SK-N-SH treated with all-trans-retinoic acid at 6 μM for 48 hours (cell line): ENCODE measurements around the gene THRAP3.

Experiments
- ATAC-seq: fragments of 200-7000 bp; cut with Tn5 transposase; 3 replicates; pipeline ENCODE4 v1.9.1; 2020; ENCODE audit warnings: mild to moderate bottlenecking, moderate library complexity
- ARNTL ChIP-seq: fragments of 450-650 bp; formaldehyde crosslinking; IDR thresholded peaks from 2 replicates; pipeline ENCODE4 v1.5.0; 2020; ENCODE audit warnings: low read depth, mild to moderate bottlenecking, moderate library complexity, borderline replicate concordance
- BACH2 ChIP-seq: fragments of 250-450 bp; sonication (Bioruptor Pico); IDR thresholded peaks from 2 replicates; pipeline ENCODE4 v1.9.0; 2021; ENCODE audit warnings: mild to moderate bottlenecking, borderline replicate concordance
- CREB5 ChIP-seq: fragments of 250-450 bp; sonication (Bioruptor Pico); IDR thresholded peaks from 2 replicates; pipeline ENCODE4 v1.5.1; 2020; ENCODE audit warnings: low read depth, mild to moderate bottlenecking, moderate library complexity
- CSDC2 ChIP-seq: fragments of 250-450 bp; sonication (Bioruptor Pico); IDR thresholded peaks from 2 replicates; pipeline ENCODE4 v1.5.0; 2020; ENCODE audit warnings: mild to moderate bottlenecking, moderate library complexity
- CSRNP3 ChIP-seq: fragments of 250-450 bp; sonication (Bioruptor Pico); IDR thresholded peaks from 2 replicates; pipeline ENCODE4 v1.5.1; 2021; ENCODE audit warnings: mild to moderate bottlenecking, moderate library complexity
- ESRRG ChIP-seq: fragments of 250-450 bp; sonication (Bioruptor Pico); IDR thresholded peaks from 2 replicates; pipeline ENCODE4 v1.6.1; 2021; ENCODE audit warnings: mild to moderate bottlenecking
- GLIS3 ChIP-seq: fragments of 250-450 bp; sonication (Bioruptor Pico); IDR thresholded peaks from 2 replicates; pipeline ENCODE4 v1.5.0; 2020; ENCODE audit warnings: mild to moderate bottlenecking, moderate library complexity
- ISL1 ChIP-seq: fragments of 250-450 bp; sonication (Bioruptor Pico); IDR thresholded peaks from 2 replicates; pipeline ENCODE4 v2.1.2; 2022; ENCODE audit warnings: mild to moderate bottlenecking, moderate library complexity
- OSR1 ChIP-seq: fragments of 250-450 bp; sonication (Bioruptor Pico); IDR thresholded peaks from 2 replicates; pipeline ENCODE4 v1.8.0; 2022; ENCODE audit warnings: moderate library complexity, mild to moderate bottlenecking, inconsistent platforms
- PATZ1 ChIP-seq: fragments of 250-450 bp; sonication (Bioruptor Pico); IDR thresholded peaks from 2 replicates; pipeline ENCODE4 v1.8.0; 2020; ENCODE audit warnings: mild to moderate bottlenecking, moderate library complexity, borderline replicate concordance
- PPARA ChIP-seq: fragments of 250-450 bp; sonication (Bioruptor Pico); IDR thresholded peaks from 2 replicates; pipeline ENCODE4 v1.5.0; 2020; ENCODE audit warnings: mild to moderate bottlenecking, borderline replicate concordance
- RARB ChIP-seq: fragments of 250-450 bp; sonication (Bioruptor Pico); IDR thresholded peaks from 2 replicates; pipeline ENCODE4 v1.8.0; 2021; ENCODE audit warnings: mild to moderate bottlenecking, moderate library complexity
- SNAI2 ChIP-seq: fragments of 250-450 bp; sonication (Bioruptor Pico); IDR thresholded peaks from 2 replicates; pipeline ENCODE4 v1.5.0; 2020; ENCODE audit warnings: mild to moderate bottlenecking, moderate library complexity
- TCF4 ChIP-seq: fragments of 250-450 bp; sonication (Bioruptor Pico); IDR thresholded peaks from 2 replicates; pipeline ENCODE4 v1.8.0; 2021; ENCODE audit warnings: mild to moderate bottlenecking, moderate library complexity, borderline replicate concordance
- TOX ChIP-seq: fragments of 250-450 bp; sonication (Bioruptor Pico); IDR thresholded peaks from 2 replicates; pipeline ENCODE4 v1.8.0; 2021; ENCODE audit warnings: mild to moderate bottlenecking, moderate library complexity, borderline replicate concordance
- TSHZ2 ChIP-seq: fragments of 250-450 bp; sonication (Bioruptor Pico); IDR thresholded peaks from 2 replicates; pipeline ENCODE4 v1.5.0; 2020; ENCODE audit warnings: mild to moderate bottlenecking, moderate library complexity
- ZC3H10 ChIP-seq: fragments of 250-450 bp; sonication (Bioruptor Pico); IDR thresholded peaks from 2 replicates; pipeline ENCODE4 v1.5.1; 2021; ENCODE audit warnings: mild to moderate bottlenecking, moderate library complexity
- ZFP3 ChIP-seq: fragments of 250-450 bp; sonication (Bioruptor Pico); IDR thresholded peaks from 2 replicates; pipeline ENCODE4 v1.5.0; 2020; ENCODE audit warnings: mild to moderate bottlenecking, moderate library complexity
- ZFP30 ChIP-seq: fragments of 450-650 bp; formaldehyde crosslinking; IDR thresholded peaks from 2 replicates; pipeline ENCODE4 v1.5.0; 2022; ENCODE audit warnings: mild to moderate bottlenecking, moderate library complexity
- ZNF565 ChIP-seq: fragments of 450-650 bp; formaldehyde crosslinking; conservative IDR thresholded peaks from 2 replicates; pipeline ENCODE4 v1.5.0; 2020; ENCODE audit warnings: low read depth, mild to moderate bottlenecking, moderate library complexity
- ZNF70 ChIP-seq: fragments of 450-650 bp; formaldehyde crosslinking; IDR thresholded peaks from 2 replicates; pipeline ENCODE4 v1.5.0; 2020; ENCODE audit warnings: mild to moderate bottlenecking, moderate library complexity
- ZNF8 ChIP-seq: fragments of 450-650 bp; formaldehyde crosslinking; IDR thresholded peaks from 2 replicates; pipeline ENCODE4 v1.5.0; 2020; ENCODE audit warnings: mild to moderate bottlenecking, moderate library complexity
- TF ChIP-seq, protein P1 (sequence below): fragments of 250-450 bp; sonication (Bioruptor Pico); IDR thresholded peaks from 2 replicates; pipeline ENCODE4 v1.8.0; 2021; ENCODE audit warnings: low read depth, mild to moderate bottlenecking, moderate library complexity, borderline replicate concordance

THRAP3 gene

GRCh38 chr1:36350659-36351226 lies 126.5 kb downstream of the THRAP3 start:
- peak; percentile 77 for ATAC-seq

DNA sequence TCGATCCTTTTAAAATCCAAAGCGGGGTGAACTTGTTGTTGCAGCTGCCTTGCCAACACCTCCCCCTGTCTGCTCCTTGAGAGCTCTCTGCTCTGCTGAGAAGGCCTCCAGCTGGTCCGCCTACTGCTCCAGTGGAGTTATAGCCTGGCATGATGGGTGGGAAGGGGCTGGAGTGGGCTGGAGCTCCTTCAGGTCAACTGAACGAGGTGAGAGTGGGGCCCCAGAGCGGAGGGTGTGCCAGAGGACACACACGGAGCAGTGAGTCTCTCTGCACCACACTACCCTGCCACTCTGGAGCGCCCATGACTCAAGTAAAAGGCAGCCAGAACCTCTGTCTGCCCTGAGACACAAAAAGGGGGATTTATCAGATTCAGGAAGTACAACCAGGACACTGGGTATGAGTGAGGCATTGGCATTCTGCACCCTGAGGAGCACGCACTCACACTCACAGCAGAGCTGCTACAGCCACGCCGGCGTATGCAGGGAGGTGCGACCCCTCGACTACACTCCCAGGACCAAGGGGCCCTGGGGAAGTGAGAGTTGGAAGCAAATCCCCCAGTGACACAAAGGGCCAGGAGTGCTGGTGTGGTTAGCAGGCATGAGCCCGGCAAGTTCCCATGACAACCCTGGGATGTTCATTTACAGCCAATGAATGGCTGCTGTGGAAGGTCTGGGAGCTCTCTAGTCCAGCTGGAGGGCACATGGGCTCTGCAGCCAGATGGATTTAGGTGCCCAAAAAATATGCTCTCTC lies 127.2 kb downstream of the THRAP3 start:
- TF ChIP-seq PPARA (CRISPR knock-in tag): no peak
- no peak for TF ChIP-seq ZC3H10 (CRISPR knock-in tag)
- TF ChIP-seq TCF4 (CRISPR knock-in tag): peak; percentile 67; the same call in 1 of the 2 replicates
- TF ChIP-seq ZFP3 (CRISPR knock-in tag): peak; percentile 58; the same call in 1 of the 2 replicates
- TF ChIP-seq CSRNP3 (CRISPR knock-in tag): no peak
- no peak for TF ChIP-seq ISL1 (CRISPR knock-in tag)
- TF ChIP-seq BACH2: no peak
- TF ChIP-seq TOX (CRISPR knock-in tag): no peak
- no peak for TF ChIP-seq PATZ1 (CRISPR knock-in tag)
- TF ChIP-seq ARNTL: no peak
- no peak for TF ChIP-seq GLIS3
- TF ChIP-seq TSHZ2 (CRISPR knock-in tag): no peak
- no peak for TF ChIP-seq ESRRG (CRISPR knock-in tag)
- TF ChIP-seq ZNF70: no peak
- no peak for TF ChIP-seq OSR1
- no peak for TF ChIP-seq ZNF565
- no peak for TF ChIP-seq RARB
- no peak for TF ChIP-seq ZFP30 (CRISPR knock-in tag)
- peak; percentile 48; the same call in 1 of the 2 replicates for TF ChIP-seq CSDC2 (CRISPR knock-in tag)
- TF ChIP-seq CREB5 (CRISPR knock-in tag): no peak
- no peak for TF ChIP-seq ZNF8 (CRISPR knock-in tag)
- no peak for TF ChIP-seq SNAI2 (CRISPR knock-in tag)
- TF ChIP-seq, protein P1, sequence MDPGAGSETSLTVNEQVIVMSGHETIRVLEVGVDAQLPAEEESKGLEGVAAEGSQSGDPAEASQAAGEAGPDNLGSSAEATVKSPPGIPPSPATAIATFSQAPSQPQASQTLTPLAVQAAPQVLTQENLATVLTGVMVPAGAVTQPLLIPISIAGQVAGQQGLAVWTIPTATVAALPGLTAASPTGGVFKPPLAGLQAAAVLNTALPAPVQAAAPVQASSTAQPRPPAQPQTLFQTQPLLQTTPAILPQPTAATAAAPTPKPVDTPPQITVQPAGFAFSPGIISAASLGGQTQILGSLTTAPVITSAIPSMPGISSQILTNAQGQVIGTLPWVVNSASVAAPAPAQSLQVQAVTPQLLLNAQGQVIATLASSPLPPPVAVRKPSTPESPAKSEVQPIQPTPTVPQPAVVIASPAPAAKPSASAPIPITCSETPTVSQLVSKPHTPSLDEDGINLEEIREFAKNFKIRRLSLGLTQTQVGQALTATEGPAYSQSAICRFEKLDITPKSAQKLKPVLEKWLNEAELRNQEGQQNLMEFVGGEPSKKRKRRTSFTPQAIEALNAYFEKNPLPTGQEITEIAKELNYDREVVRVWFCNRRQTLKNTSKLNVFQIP: no peak
- TF ChIP-seq, all 23 proteins: peak for 3

More at GRCh38 chr1:36350659-36351226, 126.5 kb downstream of the THRAP3 start:
- TF ChIP-seq ZFP30 (CRISPR knock-in tag) (no peak), CSDC2 (CRISPR knock-in tag) (0 out of 2 replicates have a peak, but pooled peaks have one; percentile 15), ZFP3 (CRISPR knock-in tag) (0 out of 2 replicates have a peak, but pooled peaks have one; percentile 16), ZNF70 (no peak)
- TF ChIP-seq, all 23 proteins: peak for 2

More for the DNA sequence above, 127.2 kb downstream of the THRAP3 start:
- peak; percentile 78 for ATAC-seq
